ENCODE results near the gene AUTS2.

The AUTS2 gene

GRCh38 chr7:69656077-69656476, 57.8 kb downstream of the AUTS2 start:
- Histone ChIP-seq H3K79me2 (ENCODE audit: insufficient read depth, low read length) (peaks cover 94% of the 10 kb centered on the region), H3K4me2 (ENCODE audit: low read depth, low read length, poor library complexity, severe bottlenecking) (no peak overlapping the region), H3K9me3 (ENCODE audit: insufficient read depth, low read depth, low read length) (no peaks in the 10 kb centered on the region), H3K9ac (ENCODE audit: low read depth, low read length, poor library complexity, severe bottlenecking) (no peak overlapping the region), H3F3A (ENCODE audit: low read depth) (no peaks in the 10 kb centered on the region), H3K4me3 (ENCODE audit: low read length, poor library complexity, severe bottlenecking) (no peak overlapping the region), H2AFZ (ENCODE audit: low read length) (no peak overlapping the region), H3K4me1 (ENCODE audit: insufficient read depth, low read length, poor library complexity, severe bottlenecking) (peaks cover 42% of the 10 kb centered on the region), H3K36me3 (ENCODE audit: insufficient read depth, low read length) (no peaks in the 10 kb centered on the region), H4K20me1 (ENCODE audit: insufficient read depth, low read length, poor library complexity, severe bottlenecking) (peaks cover 8% of the 10 kb centered on the region), H3K9me2 (replicated peaks; ENCODE audit: low read depth, low read length) (no peaks in the 10 kb centered on the region), H3K27me3 (ENCODE audit: insufficient read depth, low read length, poor library complexity, severe bottlenecking) (no peaks in the 10 kb centered on the region)
- no peak for TF ChIP-seq EZH2phosphoT487 (IDR thresholded peaks at IDR 0.05; ENCODE audit: borderline replicate concordance)
- TF ChIP-seq, protein P1, sequence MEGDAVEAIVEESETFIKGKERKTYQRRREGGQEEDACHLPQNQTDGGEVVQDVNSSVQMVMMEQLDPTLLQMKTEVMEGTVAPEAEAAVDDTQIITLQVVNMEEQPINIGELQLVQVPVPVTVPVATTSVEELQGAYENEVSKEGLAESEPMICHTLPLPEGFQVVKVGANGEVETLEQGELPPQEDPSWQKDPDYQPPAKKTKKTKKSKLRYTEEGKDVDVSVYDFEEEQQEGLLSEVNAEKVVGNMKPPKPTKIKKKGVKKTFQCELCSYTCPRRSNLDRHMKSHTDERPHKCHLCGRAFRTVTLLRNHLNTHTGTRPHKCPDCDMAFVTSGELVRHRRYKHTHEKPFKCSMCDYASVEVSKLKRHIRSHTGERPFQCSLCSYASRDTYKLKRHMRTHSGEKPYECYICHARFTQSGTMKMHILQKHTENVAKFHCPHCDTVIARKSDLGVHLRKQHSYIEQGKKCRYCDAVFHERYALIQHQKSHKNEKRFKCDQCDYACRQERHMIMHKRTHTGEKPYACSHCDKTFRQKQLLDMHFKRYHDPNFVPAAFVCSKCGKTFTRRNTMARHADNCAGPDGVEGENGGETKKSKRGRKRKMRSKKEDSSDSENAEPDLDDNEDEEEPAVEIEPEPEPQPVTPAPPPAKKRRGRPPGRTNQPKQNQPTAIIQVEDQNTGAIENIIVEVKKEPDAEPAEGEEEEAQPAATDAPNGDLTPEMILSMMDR (conservative IDR thresholded peaks at IDR 0.05; ENCODE audit: low read length), result no peak

DNA sequence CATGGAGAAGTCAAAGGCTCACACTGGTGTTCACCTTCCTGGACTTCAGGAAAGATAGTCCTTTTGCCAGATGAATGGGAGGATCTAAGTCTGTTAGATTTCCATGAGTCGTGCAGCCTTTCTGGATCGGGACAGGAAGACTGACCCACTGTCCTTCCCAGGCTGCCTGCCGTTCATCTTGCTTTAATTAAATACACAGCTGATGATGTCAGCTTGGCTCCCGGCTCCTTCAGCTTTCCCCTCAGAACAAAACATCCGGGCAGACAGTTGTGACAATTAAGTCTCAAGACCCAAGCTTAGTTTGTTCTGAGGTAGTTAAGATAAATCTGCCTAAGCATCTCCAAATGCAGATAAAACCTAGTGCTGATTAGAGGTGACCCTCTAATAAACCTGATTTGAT, 58.6 kb downstream of the AUTS2 start:
- Histone ChIP-seq H4K20me1 (ENCODE audit: insufficient read depth, low read length, poor library complexity, severe bottlenecking) (peaks cover 8% of the 10 kb centered on the region), H3K4me1 (ENCODE audit: insufficient read depth, low read length, poor library complexity, severe bottlenecking) (peaks cover 46% of the 10 kb centered on the region), H3K4me3 (ENCODE audit: low read length, poor library complexity, severe bottlenecking) (no peak overlapping the region), H3F3A (ENCODE audit: low read depth) (no peaks in the 10 kb centered on the region), H2AFZ (ENCODE audit: low read length) (no peak overlapping the region), H3K79me2 (ENCODE audit: insufficient read depth, low read length) (peaks cover 94% of the 10 kb centered on the region), H3K9me3 (ENCODE audit: insufficient read depth, low read depth, low read length) (no peaks in the 10 kb centered on the region), H3K9me2 (replicated peaks; ENCODE audit: low read depth, low read length) (no peaks in the 10 kb centered on the region), H3K9ac (ENCODE audit: low read depth, low read length, poor library complexity, severe bottlenecking) (no peak overlapping the region), H3K4me2 (ENCODE audit: low read depth, low read length, poor library complexity, severe bottlenecking) (no peak overlapping the region), H3K36me3 (ENCODE audit: insufficient read depth, low read length) (no peaks in the 10 kb centered on the region), H3K27me3 (ENCODE audit: insufficient read depth, low read length, poor library complexity, severe bottlenecking) (no peaks in the 10 kb centered on the region)
- TF ChIP-seq EZH2phosphoT487 (IDR thresholded peaks at IDR 0.05; ENCODE audit: borderline replicate concordance), result no peak
- TF ChIP-seq, protein P1 (conservative IDR thresholded peaks at IDR 0.05; ENCODE audit: low read length), result no peak

DNA sequence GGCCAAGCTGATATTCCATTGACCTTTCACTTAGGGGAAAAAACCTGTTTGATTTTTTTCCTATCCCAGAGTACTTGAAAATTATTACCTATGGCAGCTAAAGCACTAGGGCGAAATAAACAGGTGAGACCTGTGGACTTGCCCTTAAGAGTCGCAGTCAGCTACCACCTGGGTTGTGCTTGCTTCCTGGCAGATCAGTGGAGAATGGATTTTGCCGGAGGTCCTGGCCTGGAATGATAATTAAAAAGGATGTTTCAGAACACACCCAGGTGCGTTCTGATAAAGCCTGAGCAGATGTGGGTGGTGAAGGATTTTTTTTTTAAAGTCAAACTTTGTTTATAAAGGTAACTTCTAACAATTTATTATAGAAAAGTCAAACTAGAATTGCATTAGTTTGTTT, 59.1 kb downstream of the AUTS2 start:
- H4K20me1 ChIP-seq (ENCODE audit: insufficient read depth, low read length, poor library complexity, severe bottlenecking), result peaks cover 8% of the 10 kb centered on the region
- H3K79me2 ChIP-seq (ENCODE audit: insufficient read depth, low read length), result peaks cover 94% of the 10 kb centered on the region
- H3K9me3 ChIP-seq (ENCODE audit: insufficient read depth, low read depth, low read length), result no peaks in the 10 kb centered on the region
- H3K4me3 ChIP-seq (ENCODE audit: low read length, poor library complexity, severe bottlenecking), result no peak overlapping the region
- H3K4me1 ChIP-seq (ENCODE audit: insufficient read depth, low read length, poor library complexity, severe bottlenecking), result peaks cover 46% of the 10 kb centered on the region
- H3K36me3 ChIP-seq (ENCODE audit: insufficient read depth, low read length), result no peaks in the 10 kb centered on the region
- no peak overlapping the region for H3K9ac ChIP-seq (ENCODE audit: low read depth, low read length, poor library complexity, severe bottlenecking)
- H3K27me3 ChIP-seq (ENCODE audit: insufficient read depth, low read length, poor library complexity, severe bottlenecking), result no peaks in the 10 kb centered on the region
- no peak overlapping the region for H3K4me2 ChIP-seq (ENCODE audit: low read depth, low read length, poor library complexity, severe bottlenecking)
- H3F3A ChIP-seq (ENCODE audit: low read depth), result no peaks in the 10 kb centered on the region
- no peak overlapping the region for H2AFZ ChIP-seq (ENCODE audit: low read length)
- H3K9me2 ChIP-seq (replicated peaks; ENCODE audit: low read depth, low read length), result no peaks in the 10 kb centered on the region
- TF ChIP-seq EZH2phosphoT487 (IDR thresholded peaks at IDR 0.05; ENCODE audit: borderline replicate concordance), result no peak
- TF ChIP-seq, protein P1 (conservative IDR thresholded peaks at IDR 0.05; ENCODE audit: low read length), result no peak
